Kidney (tissue), 14 donors: ENCODE results near the gene DPP10. TPM values are rescaled to one million over a fixed set of nuclear protein-coding genes. Genes with fewer than 3 reads are reported as not detected.
A peak's percentile ranks its signal among the peaks of the same experiment; 100 is the strongest.

Experiments used
- DNase-seq, 5 donors: peaks; one replicate each; pipeline ENCODE4 v3.0.0-alpha.2; 2013 to 2020
- FAIRE-seq: peaks from 2 replicates; lab custom pipeline; 2012; peaks lifted over from hg19 to GRCh38; lab: Jason Lieb, UNC
- H3K27ac ChIP-seq, 2 donors: one replicate each; pipeline ENCODE4 v1.7.0; 2013; ENCODE audit warnings: low read depth in 2 of 2, low read length in 2 of 2, inconsistent platforms in 1 of 2
- H3K27me3 ChIP-seq: one replicate; pipeline ENCODE4 v1.7.1; 2013; ENCODE audit warnings: low read length, inconsistent platforms; ENCODE audit not compliant: control insufficient read depth, insufficient read depth
- H3K36me3 ChIP-seq, 3 donors: one replicate each; pipeline versions ENCODE4 v1.7.0 to v1.7.1; 2013; ENCODE audit warnings: low read length in 3 of 3, control low read depth in 1 of 3, inconsistent platforms in 1 of 3; ENCODE audit not compliant: insufficient read depth in 3 of 3, control insufficient read depth in 2 of 3
- H3K4me1 ChIP-seq, 3 donors: one replicate each; pipeline versions ENCODE4 v1.7.0 to v1.7.1; 2013; ENCODE audit warnings: low read length in 3 of 3, inconsistent platforms in 1 of 3, low read depth in 1 of 3; ENCODE audit not compliant: control insufficient read depth in 2 of 3, insufficient read depth in 2 of 3
- H3K4me3 ChIP-seq, 3 donors: one replicate each; pipeline versions ENCODE4 v1.7.0 to v1.8.1; 2013; ENCODE audit warnings: low read length in 3 of 3, control low read depth in 1 of 3, inconsistent platforms in 1 of 3
- H3K9ac ChIP-seq, 3 donors: one replicate each; pipeline versions ENCODE4 v1.7.0 to v1.7.1; 2013; ENCODE audit warnings: low read length in 3 of 3, control low read depth in 1 of 3, inconsistent platforms in 1 of 3
- H3K9me3 ChIP-seq, 3 donors: one replicate each; pipeline versions ENCODE4 v1.7.0 to v1.7.1; 2013; ENCODE audit warnings: low read length in 3 of 3, control low read depth in 1 of 3, inconsistent platforms in 1 of 3; ENCODE audit not compliant: control insufficient read depth in 2 of 3, insufficient read depth in 1 of 3
- intact Hi-C: fragments of 100-400 bp; cut with DNase I; formaldehyde crosslinking; loops from one replicate; pipeline ENCODE4 v1.11.1; 2022
- polyA plus RNA-seq: library from polyadenylated mRNA; stranded (reverse); fragments of 350-450 nt; fragmentation: Illumina TruSeq; extraction: RNeasy Lipid Tissue Mini Kit (QIAGEN cat#74804); gene quantifications from one replicate; pipeline ENCODE4 v1.2.3, GENCODE V29; 2014; ENCODE audit warnings: low read depth, low replicate concordance; ENCODE audit not compliant: insufficient read depth
- total RNA-seq: library from RNA; stranded (reverse); fragmentation: NEBNext Ultra II Directional; extraction: Animal tissue kit (Norgen Biotek cat#: 25700); gene quantifications from one replicate; pipeline ENCODE4 v1.2.1, GENCODE V29; 2021
- TF ChIP-seq, protein P1 (sequence below): IDR thresholded peaks from 3 replicates; pipeline ENCODE4 v1.5.1; 2012; ENCODE audit warnings: mild to moderate bottlenecking, moderate library complexity, borderline replicate concordance; ENCODE audit not compliant: insufficient read depth; ENCODE audit errors: extremely low read depth
- donor health status: control.
- donor health status: control.
- donor health status: control.
- donor health status: control.
- donor health status: control.
- donor health status: DM: yes; HTN: yes; CAD: no.
- donor health status: Normal renal cell carcinoma (clear cell type).

DPP10 gene
- total and polyA plus RNA-seq, 2 donors from 2014 or later: 0.67 TPM; not detected in 1

DNA sequence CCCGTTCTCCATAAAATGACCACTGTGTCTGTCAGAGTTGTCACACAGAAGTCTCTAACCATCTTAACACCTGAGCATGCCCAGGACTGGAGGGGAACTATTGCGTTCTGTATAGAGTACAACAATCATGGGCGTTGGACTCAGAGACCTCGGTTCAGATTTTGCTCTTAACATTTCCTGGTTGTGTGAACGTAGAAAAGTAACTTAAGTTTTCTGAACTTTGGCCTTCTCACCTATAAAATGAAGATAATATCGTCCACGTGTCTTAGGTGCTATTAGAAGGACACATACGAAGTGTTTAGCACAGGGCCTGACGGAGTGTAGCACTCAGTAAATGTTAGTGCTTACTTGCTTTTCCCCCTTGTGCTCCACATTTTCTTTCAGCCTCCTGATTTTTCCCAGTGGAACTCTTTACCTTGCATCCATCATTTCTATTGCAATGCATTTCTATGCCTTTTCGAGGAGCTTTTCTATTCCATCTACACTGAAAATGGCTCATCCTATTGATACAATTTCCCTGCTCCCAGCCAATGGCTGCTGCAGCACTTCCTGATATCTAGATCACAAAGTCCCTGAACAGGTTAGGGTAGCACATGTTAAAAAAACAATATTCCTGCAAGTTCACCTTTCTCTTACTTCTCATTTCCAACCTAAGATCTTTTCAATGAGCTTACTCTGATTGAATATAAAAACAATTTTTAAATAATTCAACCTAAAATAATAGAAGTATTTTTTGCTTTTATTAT is 22.7 kb downstream of the DPP10 start:
- no peaks in the 10 kb centered on the region for H3K36me3 ChIP-seq
- TF ChIP-seq, protein P1, sequence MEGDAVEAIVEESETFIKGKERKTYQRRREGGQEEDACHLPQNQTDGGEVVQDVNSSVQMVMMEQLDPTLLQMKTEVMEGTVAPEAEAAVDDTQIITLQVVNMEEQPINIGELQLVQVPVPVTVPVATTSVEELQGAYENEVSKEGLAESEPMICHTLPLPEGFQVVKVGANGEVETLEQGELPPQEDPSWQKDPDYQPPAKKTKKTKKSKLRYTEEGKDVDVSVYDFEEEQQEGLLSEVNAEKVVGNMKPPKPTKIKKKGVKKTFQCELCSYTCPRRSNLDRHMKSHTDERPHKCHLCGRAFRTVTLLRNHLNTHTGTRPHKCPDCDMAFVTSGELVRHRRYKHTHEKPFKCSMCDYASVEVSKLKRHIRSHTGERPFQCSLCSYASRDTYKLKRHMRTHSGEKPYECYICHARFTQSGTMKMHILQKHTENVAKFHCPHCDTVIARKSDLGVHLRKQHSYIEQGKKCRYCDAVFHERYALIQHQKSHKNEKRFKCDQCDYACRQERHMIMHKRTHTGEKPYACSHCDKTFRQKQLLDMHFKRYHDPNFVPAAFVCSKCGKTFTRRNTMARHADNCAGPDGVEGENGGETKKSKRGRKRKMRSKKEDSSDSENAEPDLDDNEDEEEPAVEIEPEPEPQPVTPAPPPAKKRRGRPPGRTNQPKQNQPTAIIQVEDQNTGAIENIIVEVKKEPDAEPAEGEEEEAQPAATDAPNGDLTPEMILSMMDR: no peak
- H3K4me1 ChIP-seq: no peaks in the 10 kb centered on the region
- no peaks in the 10 kb centered on the region for H3K27me3 ChIP-seq
- H3K27ac ChIP-seq: no peak overlapping the region
- no peaks in the 10 kb centered on the region for H3K9me3 ChIP-seq
- intact Hi-C loops: no loop called here
- DNase-seq (no peak), FAIRE-seq (no peak)
- H3K4me3 ChIP-seq: no peak overlapping the region
- no peak overlapping the region for H3K9ac ChIP-seq

DNA sequence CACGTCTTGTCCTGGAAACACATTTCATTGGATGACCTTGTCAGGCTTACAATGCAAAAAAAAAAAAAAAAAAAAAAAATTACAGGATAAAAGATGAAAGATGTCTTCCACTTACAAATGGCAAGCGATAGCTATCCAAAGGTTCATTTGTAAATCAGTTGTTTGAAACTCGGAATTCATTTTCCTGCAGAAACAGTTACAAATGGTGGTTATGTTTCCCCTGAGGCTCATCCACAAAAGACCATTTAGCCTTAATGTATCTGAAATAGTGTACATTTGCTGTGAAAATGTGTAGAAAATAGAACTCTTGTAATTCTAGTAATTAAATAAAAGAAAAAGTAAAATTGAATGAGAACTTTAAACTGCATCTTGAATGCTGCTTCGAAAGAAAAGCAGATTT is 25.9 kb downstream of the DPP10 start:
- intact Hi-C loops: no loop called here
- Histone ChIP-seq H3K9me3 (no peaks in the 10 kb centered on the region), H3K4me3 (no peak overlapping the region), H3K4me1 (no peaks in the 10 kb centered on the region), H3K27me3 (no peaks in the 10 kb centered on the region), H3K36me3 (no peaks in the 10 kb centered on the region), H3K27ac (no peak overlapping the region), H3K9ac (no peak overlapping the region)
- TF ChIP-seq, protein P1: no peak
- no peak for DNase-seq
- no peak for FAIRE-seq

DNA sequence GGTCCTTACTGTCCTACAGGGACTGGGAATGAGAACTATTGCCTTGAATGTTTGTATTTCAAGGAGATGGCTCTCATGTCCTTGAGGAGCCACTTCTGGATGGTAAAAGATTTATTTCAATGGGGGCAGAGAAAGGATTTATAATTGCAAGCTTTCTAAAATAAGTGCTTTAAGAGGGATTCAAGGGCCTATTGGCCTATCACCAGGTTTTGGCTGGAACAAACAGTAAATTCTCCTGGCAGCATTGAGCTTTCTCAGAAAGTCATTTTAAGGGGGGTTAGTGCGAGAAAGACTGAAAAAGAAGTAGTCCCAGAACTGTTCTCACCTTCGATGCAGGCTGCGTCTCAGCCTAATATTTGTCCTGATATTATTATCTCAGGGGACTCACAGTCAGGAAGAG is 29.8 kb downstream of the DPP10 start:
- intact Hi-C loops: no loop called here
- Histone ChIP-seq H3K36me3 (no peaks in the 10 kb centered on the region), H3K4me3 (no peak overlapping the region), H3K9ac (no peak overlapping the region), H3K27me3 (no peaks in the 10 kb centered on the region), H3K4me1 (no peaks in the 10 kb centered on the region), H3K9me3 (no peaks in the 10 kb centered on the region), H3K27ac (no peak overlapping the region)
- no peak for FAIRE-seq
- TF ChIP-seq, protein P1: no peak
- DNase-seq: peak in 1 of 5 donors; percentile 14
